ENCODE results near the gene ANKH.

GRCh38 chr5:14730881-14731280 lies 140.7 kb downstream of the ANKH start:
- TF ChIP-seq GATA3 (IDR thresholded peaks at IDR 0.05; ENCODE audit: low read depth, low read length) (no peak), GATA2 (IDR thresholded peaks at IDR 0.05; ENCODE audit: low read depth, low read length) (no peak)
